Fibroblast of lung (primary cell): ENCODE results near the gene MSL3B.

Experiments
- DNase-seq, 2 donors: peaks; one replicate each; pipeline versions ENCODE4 v3.0.0 to v3.0.0-alpha.2; 2010; ENCODE audit warnings: low read depth in 2 of 2
- H2AFZ ChIP-seq: 2 replicates; pipeline ENCODE4 v1.5.1; 2012; ENCODE audit warnings: low read length, control low read depth, inconsistent platforms
- H3K27ac ChIP-seq: 2 replicates; pipeline ENCODE4 v1.5.1; 2011; ENCODE audit warnings: low read length, control low read depth; ENCODE audit not compliant: insufficient read depth
- H3K27me3 ChIP-seq: 2 replicates; pipeline ENCODE4 v1.5.1; 2011; ENCODE audit warnings: mild to moderate bottlenecking, low read length; ENCODE audit not compliant: control insufficient read depth, insufficient read depth
- H3K36me3 ChIP-seq: 2 replicates; pipeline ENCODE4 v1.5.1; 2011; ENCODE audit warnings: low read length; ENCODE audit not compliant: control insufficient read depth, insufficient read depth
- H3K4me1 ChIP-seq: 2 replicates; pipeline ENCODE4 v1.5.1; 2011; ENCODE audit warnings: low read length; ENCODE audit not compliant: control insufficient read depth, insufficient read depth; ENCODE audit errors: extremely low read depth
- H3K4me2 ChIP-seq: 2 replicates; pipeline ENCODE4 v1.5.1; 2011; ENCODE audit warnings: low read length, control low read depth; ENCODE audit not compliant: insufficient read depth; ENCODE audit errors: extremely low read depth
- H3K4me3 ChIP-seq, 4 experiments: fragments of 200-600 bp in 1 of 4; sonication (generic) in 1 of 4; replicated peaks in 1 of 4; 2 replicates each; pipeline ENCODE4 v1.5.1; 2011 to 2016; ENCODE audit warnings: low read length in 4 of 4, low read depth in 3 of 4, mild to moderate bottlenecking in 3 of 4, control low read depth in 2 of 4, inconsistent platforms in 1 of 4, mixed read lengths in 1 of 4; ENCODE audit not compliant: insufficient read depth in 1 of 4; ENCODE audit errors: control extremely low read depth in 1 of 4
- H3K79me2 ChIP-seq: 2 replicates; pipeline ENCODE4 v1.5.1; 2012; ENCODE audit warnings: mild to moderate bottlenecking, low read length, inconsistent platforms; ENCODE audit not compliant: control insufficient read depth, insufficient read depth
- H3K9ac ChIP-seq: 2 replicates; pipeline ENCODE4 v1.5.1; 2011; ENCODE audit warnings: mild to moderate bottlenecking, low read length, control low read depth; ENCODE audit not compliant: insufficient read depth
- H3K9me3 ChIP-seq: 2 replicates; pipeline ENCODE4 v1.5.1; 2012; ENCODE audit warnings: low read depth, low read length; ENCODE audit not compliant: control insufficient read depth, insufficient read depth
- H4K20me1 ChIP-seq: 2 replicates; pipeline ENCODE4 v1.5.1; 2011; ENCODE audit warnings: low read length; ENCODE audit not compliant: control insufficient read depth, insufficient read depth; ENCODE audit errors: extremely low read depth
- CTCF ChIP-seq, 2 donors: IDR thresholded peaks in 1 of 2; conservative IDR thresholded peaks in 1 of 2; 1 replicate in 1 of 2; 2 replicates in 1 of 2; pipeline ENCODE4 v1.5.1; 2011 to 2012; ENCODE audit warnings: low read length in 2 of 2, control low read depth in 1 of 2, inconsistent platforms in 1 of 2, low read depth in 1 of 2, mild to moderate bottlenecking in 1 of 2
- EZH2 ChIP-seq: IDR thresholded peaks from 2 replicates; pipeline ENCODE4 v1.5.1; 2012; ENCODE audit warnings: low read length, control low read depth, mild to moderate bottlenecking; ENCODE audit errors: missing control alignments

Gene MSL3B

GRCh38 chr2:233838726-233839446 is 29.3 kb downstream of the MSL3B start:
- no peaks in the 10 kb centered on the region for H3K9me3 ChIP-seq
- no peak overlapping the region for H2AFZ ChIP-seq
- no peak overlapping the region for H3K9ac ChIP-seq
- no peaks in the 10 kb centered on the region for H3K4me1 ChIP-seq
- H3K36me3 ChIP-seq, result peaks cover 23% of the 10 kb centered on the region
- no peaks in the 10 kb centered on the region for H4K20me1 ChIP-seq
- H3K27ac ChIP-seq, result no peak overlapping the region
- H3K79me2 ChIP-seq, result peaks cover 65% of the 10 kb centered on the region
- H3K4me3 ChIP-seq, result no peak overlapping the region
- H3K27me3 ChIP-seq, result no peaks in the 10 kb centered on the region
- H3K4me2 ChIP-seq, result no peak overlapping the region
- TF ChIP-seq CTCF (conservative IDR thresholded peaks at IDR 0.05 in 1 of 2, IDR thresholded peaks at IDR 0.05 in 1 of 2; ENCODE audit: low read depth in 1 of 2, low read length in 2 of 2) (no peak), EZH2 (no peak)
- no peak for DNase-seq

GRCh38 chr2:233838251-233838650 is 29.9 kb downstream of the MSL3B start:
- Histone ChIP-seq H3K27ac (no peak overlapping the region), H3K4me2 (no peak overlapping the region), H4K20me1 (no peaks in the 10 kb centered on the region), H3K9me3 (no peaks in the 10 kb centered on the region), H3K79me2 (peaks cover 60% of the 10 kb centered on the region), H3K36me3 (peaks cover 18% of the 10 kb centered on the region), H2AFZ (no peak overlapping the region), H3K9ac (no peak overlapping the region), H3K27me3 (no peaks in the 10 kb centered on the region), H3K4me1 (no peaks in the 10 kb centered on the region), H3K4me3 (no peak overlapping the region)
- DNase-seq, result no peak
- TF ChIP-seq EZH2 (no peak), CTCF (conservative IDR thresholded peaks at IDR 0.05 in 1 of 2, IDR thresholded peaks at IDR 0.05 in 1 of 2; ENCODE audit: low read depth in 1 of 2, low read length in 2 of 2) (no peak)

- Histone ChIP-seq H3K9ac (no peak overlapping the region), H3K27ac (no peak overlapping the region), H3K9me3 (no peaks in the 10 kb centered on the region), H3K4me3 (no peak overlapping the region), H3K27me3 (no peaks in the 10 kb centered on the region), H3K4me1 (no peaks in the 10 kb centered on the region), H3K36me3 (peaks cover 17% of the 10 kb centered on the region), H2AFZ (no peak overlapping the region), H3K4me2 (no peak overlapping the region), H3K79me2 (peaks cover 56% of the 10 kb centered on the region), H4K20me1 (no peaks in the 10 kb centered on the region)
- DNase-seq, result no peak
- TF ChIP-seq EZH2 (no peak), CTCF (conservative IDR thresholded peaks at IDR 0.05 in 1 of 2, IDR thresholded peaks at IDR 0.05 in 1 of 2; ENCODE audit: low read depth in 1 of 2, low read length in 2 of 2) (no peak)
Measured at GRCh38 chr2:233837694-233838229, 30.4 kb downstream of the MSL3B start.
